ENCODE results near the gene ZAP70.

The ZAP70 gene

DNA sequence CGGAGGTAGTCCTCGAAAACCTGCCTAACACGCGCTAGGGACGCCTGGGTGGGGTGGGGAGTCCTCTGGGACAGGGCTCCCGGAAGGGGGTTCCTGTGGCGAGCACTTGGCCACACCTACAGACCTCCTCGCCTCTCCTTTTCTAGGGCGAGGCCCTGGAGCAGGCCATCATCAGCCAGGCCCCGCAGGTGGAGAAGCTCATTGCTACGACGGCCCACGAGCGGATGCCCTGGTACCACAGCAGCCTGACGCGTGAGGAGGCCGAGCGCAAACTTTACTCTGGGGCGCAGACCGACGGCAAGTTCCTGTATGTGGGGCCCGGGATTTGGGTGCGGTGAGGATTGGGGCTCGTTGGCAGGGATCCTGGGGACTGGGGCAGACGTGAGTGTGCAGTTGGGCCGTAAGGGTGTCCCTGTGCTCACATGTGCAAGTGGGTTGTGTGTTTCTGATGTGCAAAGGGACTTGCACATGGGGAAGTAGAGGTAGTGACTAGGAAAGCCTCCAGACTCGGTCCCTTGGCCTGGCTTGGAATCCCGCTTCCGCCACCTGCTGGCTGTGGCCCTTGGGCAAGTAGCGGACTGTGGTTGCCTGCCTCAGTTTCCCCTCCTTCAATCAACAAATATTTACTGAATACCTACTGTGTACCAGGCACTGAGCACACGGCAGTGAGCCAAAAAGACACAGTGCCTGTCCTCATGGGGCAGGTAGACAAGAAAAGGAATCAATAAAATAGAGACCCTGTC is 11.7 kb downstream of the ZAP70 start:
- TF ChIP-seq, protein P1, sequence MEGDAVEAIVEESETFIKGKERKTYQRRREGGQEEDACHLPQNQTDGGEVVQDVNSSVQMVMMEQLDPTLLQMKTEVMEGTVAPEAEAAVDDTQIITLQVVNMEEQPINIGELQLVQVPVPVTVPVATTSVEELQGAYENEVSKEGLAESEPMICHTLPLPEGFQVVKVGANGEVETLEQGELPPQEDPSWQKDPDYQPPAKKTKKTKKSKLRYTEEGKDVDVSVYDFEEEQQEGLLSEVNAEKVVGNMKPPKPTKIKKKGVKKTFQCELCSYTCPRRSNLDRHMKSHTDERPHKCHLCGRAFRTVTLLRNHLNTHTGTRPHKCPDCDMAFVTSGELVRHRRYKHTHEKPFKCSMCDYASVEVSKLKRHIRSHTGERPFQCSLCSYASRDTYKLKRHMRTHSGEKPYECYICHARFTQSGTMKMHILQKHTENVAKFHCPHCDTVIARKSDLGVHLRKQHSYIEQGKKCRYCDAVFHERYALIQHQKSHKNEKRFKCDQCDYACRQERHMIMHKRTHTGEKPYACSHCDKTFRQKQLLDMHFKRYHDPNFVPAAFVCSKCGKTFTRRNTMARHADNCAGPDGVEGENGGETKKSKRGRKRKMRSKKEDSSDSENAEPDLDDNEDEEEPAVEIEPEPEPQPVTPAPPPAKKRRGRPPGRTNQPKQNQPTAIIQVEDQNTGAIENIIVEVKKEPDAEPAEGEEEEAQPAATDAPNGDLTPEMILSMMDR (IDR thresholded peaks at IDR 0.05), result no peak
- Mint-ChIP-seq H3K4me1 (peaks cover 33% of the 10 kb centered on the region), H3K9me3 (peaks cover 8% of the 10 kb centered on the region), H3K27ac (peak overlapping the region; percentile 36), H3K27me3 (ENCODE audit: low read depth, poor library complexity) (peaks cover 4% of the 10 kb centered on the region), H3K36me3 (ENCODE audit: low read depth) (peaks cover 9% of the 10 kb centered on the region), H3K4me3 (peak overlapping the region; percentile 3)
- no peak for DNase-seq

DNA sequence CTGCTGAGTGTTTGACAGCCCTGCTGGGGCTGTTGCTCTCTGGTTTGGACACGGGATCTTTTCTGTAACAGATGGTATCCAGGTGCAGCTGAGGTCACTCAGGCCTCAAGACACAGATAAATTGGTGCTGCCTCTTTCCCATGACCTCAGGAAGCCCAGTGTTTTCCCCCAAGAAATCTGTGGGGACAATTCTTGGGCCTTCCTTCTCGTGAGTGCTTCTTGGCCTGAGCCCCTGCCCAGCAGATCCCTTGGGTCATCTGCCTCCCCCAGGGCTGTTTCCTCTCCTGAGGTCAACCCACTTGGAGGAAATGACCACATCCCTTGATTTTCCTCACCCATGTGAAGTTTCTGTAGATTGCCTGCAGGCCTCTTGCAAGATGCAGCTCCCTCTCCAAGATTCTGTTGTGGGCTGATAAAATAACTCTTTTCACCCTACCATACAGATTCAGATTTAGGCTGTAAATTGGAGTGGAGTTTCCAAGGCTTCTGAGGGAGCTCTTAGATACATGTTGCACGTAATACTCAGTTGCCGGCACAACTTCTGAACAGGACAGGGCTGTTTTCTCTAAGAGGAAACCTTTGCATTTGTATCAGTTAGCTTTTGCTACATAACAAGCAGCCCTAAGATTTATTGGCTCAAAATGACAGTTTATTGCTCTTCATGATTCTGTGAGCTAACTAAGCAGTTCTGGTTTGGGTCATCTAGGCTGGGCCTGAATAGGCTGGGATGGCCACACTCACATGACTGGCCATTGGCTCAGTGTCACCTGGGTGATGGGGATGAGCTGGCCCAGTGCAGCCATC is 13.1 kb downstream of the ZAP70 start:
- Mint-ChIP-seq H3K4me3 (no peak overlapping the region), H3K27ac (peak overlapping the region; percentile 36), H3K4me1 (peaks cover 28% of the 10 kb centered on the region), H3K27me3 (ENCODE audit: low read depth, poor library complexity) (no peaks in the 10 kb centered on the region), H3K9me3 (peaks cover 14% of the 10 kb centered on the region), H3K36me3 (ENCODE audit: low read depth) (peaks cover 12% of the 10 kb centered on the region)
- DNase-seq, result no peak
- TF ChIP-seq, protein P1 (IDR thresholded peaks at IDR 0.05), result no peak

DNA sequence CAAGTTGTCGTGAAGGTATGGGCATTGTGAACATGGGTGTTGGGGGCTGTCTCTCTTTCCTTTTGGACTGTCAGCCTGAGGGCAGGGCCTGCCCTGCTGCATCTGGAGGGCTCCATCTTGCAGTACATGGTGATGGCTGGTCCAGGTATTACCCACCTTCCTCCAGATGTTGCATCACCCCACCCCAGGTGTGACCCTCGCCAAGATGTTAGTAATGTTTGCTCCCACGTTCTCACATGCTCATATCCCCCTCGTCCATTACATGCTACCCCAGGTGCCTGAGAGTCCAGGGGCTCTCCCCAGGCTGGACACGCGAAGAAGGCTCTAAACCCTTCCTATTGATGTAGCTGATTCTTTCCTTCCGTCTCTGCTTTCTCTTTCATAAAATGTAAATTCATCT is 13.9 kb downstream of the ZAP70 start:
- Mint-ChIP-seq H3K27ac (peak overlapping the region; percentile 44), H3K27me3 (ENCODE audit: low read depth, poor library complexity) (no peaks in the 10 kb centered on the region)

DNA sequence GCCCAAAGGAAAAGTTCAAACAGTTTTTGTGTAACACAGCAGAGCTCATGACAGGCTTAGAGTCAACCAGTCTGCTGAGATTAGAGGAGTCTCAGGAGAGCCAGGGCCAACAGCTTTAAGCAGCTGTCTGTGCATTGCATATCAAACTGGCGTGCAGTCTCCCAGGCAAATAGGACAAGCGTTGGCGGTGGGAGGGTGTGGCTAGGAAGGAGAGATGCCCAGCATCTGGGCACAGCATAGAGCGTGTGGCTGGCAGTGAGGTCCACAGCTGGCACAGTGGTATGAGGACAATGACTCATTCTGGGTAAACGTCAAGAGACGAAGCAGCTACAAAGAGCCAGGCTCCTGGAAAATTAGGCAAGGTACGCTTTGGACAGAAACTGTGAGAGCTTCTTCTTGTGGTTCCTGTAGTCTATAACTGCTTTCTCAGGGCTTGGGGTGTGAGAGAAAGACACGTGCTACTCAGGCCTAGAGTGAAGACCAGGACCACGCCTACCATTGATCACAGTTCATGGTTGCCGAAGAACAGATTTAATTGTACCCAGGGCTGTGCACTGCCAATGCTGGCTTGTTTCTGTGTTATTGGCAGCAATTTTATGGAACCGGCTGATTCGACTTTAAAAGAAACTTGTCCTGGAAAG is 14.8 kb downstream of the ZAP70 start:
- Mint-ChIP-seq H3K27me3 (ENCODE audit: low read depth, poor library complexity) (no peaks in the 10 kb centered on the region), H3K27ac (peak overlapping the region; percentile 73), H3K36me3 (ENCODE audit: low read depth) (peaks cover 13% of the 10 kb centered on the region), H3K4me1 (peaks cover 34% of the 10 kb centered on the region), H3K9me3 (peaks cover 14% of the 10 kb centered on the region), H3K4me3 (no peak overlapping the region)
- DNase-seq, result no peak
- TF ChIP-seq, protein P1 (IDR thresholded peaks at IDR 0.05), result no peak

More for the DNA sequence above, 13.9 kb downstream of the ZAP70 start:
- Mint-ChIP-seq H3K9me3 (peaks cover 14% of the 10 kb centered on the region), H3K4me3 (no peak overlapping the region), H3K4me1 (peaks cover 34% of the 10 kb centered on the region), H3K36me3 (ENCODE audit: low read depth) (peaks cover 13% of the 10 kb centered on the region)
- no peak for DNase-seq
- TF ChIP-seq, protein P1 (IDR thresholded peaks at IDR 0.05), result no peak

DNA sequence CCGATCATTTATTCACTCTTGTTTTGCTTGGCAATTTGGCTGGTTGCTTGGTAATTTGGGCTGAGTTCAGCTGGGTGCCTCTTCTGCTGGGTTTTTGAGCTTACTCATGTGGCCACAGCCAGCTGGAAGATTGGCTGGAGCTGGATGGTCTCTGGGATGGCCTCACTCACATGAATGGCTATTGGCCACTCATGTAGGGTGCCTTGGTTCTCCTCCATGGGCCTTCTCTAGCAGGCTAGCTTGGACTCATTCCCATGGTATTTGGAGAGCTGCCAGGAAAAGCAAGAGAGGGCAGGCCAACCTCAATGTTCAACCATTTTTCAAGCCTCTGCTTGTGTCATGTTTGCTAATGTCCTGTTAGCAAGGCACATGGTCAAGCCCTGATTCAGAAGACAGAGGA is 16.9 kb downstream of the ZAP70 start:
- no peak for DNase-seq
- Mint-ChIP-seq H3K4me1 (peaks cover 34% of the 10 kb centered on the region), H3K27ac (no peak overlapping the region), H3K36me3 (ENCODE audit: low read depth) (peaks cover 13% of the 10 kb centered on the region), H3K9me3 (peaks cover 14% of the 10 kb centered on the region), H3K4me3 (no peak overlapping the region), H3K27me3 (ENCODE audit: low read depth, poor library complexity) (no peaks in the 10 kb centered on the region)
- TF ChIP-seq, protein P1 (IDR thresholded peaks at IDR 0.05), result no peak
